Bone marrow (tissue), 2 donors: ENCODE data around the gene PRKG2.

Experiments
- DNase-seq, 2 donors: peaks; one replicate each; lab custom pipeline; 2025; lab: John Stamatoyannopoulos, UW

Gene PRKG2

GRCh38 chr4:81215931-81216330 is 909 bp upstream of the PRKG2 start:
- DNase-seq = no peak

DNA sequence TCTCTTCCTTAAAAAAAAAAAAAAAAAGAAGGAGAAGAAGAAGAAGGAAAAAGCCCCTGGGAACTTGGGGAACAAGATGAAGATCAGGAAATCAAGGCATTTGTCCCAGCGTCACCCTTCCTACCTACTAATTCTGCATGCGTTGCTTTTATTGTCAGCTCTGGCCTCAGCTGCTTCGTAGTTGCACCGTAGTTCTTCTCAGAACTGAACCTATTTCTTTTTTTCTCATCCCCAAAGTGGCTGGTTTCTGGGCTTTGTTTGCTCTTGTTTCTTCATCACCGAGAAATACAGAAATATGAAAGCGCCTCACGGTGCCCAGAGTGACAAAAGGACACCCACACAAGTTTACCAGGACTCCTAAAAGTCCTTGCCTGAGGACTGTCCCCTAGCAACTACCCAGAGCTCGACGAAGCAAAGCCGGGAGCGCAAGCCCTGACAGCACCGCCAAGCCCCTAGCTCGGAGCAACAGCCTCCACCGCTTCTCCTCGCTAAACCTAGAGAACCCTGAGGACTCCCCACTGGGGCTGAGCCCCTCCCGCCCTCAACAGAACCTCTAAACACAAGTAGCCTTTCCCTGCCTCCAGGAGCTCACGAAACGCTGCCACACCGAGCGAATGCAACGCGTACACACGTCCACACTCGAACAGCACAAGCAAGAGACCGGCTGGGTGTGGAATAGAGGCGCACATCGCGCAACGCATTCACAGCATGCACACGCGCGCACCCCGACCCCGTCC is 710 bp downstream of the PRKG2 start:
- DNase-seq = no peak

GRCh38 chr4:81213671-81214070 is 1.4 kb downstream of the PRKG2 start:
- DNase-seq = no peak

DNA sequence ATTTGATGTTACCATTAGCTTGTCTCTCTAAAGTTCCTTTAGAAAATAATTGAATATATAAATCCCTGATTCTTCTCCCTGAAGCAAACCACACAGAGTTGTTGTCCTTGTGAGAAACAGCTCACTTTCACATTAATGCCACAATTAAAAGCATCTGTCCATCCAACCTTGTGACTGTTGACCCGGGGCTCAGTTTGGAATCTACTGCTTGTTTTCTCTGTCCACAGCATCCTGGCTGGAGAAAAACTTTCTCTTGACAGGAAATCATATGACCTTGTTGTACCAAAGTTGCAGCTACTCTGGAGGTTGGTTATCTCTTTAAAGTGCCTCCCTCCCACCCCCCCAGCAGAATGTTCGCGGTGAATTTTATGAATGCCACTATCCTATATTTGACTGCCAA is 3.1 kb downstream of the PRKG2 start:
- no peak for DNase-seq

- DNase-seq = no peak
Observed at GRCh38 chr4:81207828-81208227, 7.2 kb downstream of the PRKG2 start.

GRCh38 chr4:81205302-81205701 is 9.7 kb downstream of the PRKG2 start:
- no peak for DNase-seq

DNA sequence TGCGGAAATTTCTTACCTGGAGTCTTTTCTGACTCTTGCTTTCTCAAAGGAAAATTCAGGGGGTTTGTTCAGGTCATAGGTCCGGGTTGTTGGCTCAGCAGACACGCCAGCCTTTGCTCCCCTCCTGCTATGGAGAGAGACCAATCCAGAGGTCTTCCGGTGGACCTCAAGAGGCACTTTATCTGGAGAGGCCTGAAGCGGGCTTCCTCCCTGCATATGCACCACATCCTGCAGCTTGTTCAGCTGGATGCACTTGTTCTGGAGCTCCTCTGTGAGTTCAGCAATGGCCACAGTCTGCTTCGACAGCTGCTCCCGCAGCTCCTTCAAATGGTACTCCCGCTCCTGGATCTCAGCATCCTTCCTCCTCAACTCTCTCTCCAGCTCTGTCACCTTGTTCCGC is 10.5 kb downstream of the PRKG2 start:
- DNase-seq = no peak

DNA sequence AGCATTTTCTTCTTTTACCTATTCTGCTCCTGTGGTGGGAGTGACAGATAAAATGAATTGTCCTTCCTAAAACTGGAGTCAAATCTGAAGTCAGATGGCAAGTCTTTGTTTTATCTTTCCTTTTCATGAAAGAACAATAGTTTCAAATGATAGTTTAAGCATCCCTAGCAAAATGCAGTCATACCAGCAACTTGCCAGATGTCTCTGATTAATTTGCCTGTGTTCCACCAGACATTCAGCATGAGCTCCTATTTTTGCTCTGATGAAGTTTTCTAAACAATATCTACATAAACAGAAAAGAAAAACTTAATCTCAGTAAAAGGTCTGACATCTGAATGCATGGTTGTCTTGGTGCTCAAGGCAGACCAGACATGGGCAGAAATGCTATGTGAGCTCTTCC is 15.2 kb downstream of the PRKG2 start:
- DNase-seq = no peak

DNA sequence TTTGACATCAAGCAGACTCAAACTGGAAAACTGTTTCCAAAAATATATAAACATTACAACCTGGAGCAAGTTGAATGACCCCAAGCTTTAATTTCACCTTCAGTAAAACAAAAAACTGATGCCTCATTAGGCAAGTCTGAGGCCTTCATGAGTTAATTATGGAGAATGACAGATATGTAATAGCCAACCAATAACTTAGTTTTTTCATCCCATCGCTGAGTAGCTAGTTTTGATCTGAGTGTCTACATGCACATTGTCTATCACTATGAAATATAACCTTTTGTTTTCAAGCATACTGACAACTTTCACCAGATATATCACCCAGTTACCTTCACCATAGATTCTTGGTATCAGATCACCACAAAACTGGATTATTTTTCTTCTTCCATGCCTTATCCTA is 16.4 kb downstream of the PRKG2 start:
- no peak for DNase-seq

- DNase-seq = no peak
Observed at GRCh38 chr4:81197864-81198524, 17.0 kb downstream of the PRKG2 start.

DNA sequence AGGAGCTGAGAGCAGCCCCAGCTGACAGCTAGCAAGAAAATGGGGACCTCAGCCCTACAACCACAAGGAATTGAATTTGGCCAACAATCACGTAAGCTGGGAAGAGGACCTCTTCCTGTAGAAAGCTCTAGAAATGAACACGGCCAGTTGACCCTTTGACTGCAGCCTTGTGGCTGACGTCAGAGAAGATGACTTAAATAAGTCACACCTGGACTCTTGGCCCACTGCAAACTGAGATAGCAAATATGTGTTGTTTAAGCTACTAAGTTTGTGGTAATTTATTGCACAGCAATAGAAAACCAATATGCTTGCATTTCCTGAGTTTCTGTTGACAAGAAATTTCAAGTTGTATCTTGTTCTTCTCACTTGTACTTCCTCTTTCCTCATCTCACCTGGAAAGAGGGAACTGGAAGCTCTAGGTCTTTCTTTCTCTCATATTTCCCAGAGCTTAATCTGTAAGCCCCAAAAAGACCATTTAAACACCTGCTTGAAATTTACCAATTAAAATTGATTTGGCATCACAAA is 18.8 kb downstream of the PRKG2 start:
- no peak for DNase-seq

GRCh38 chr4:81195475-81195874 is 19.5 kb downstream of the PRKG2 start:
- no peak for DNase-seq

GRCh38 chr4:81194286-81194685 is 20.7 kb downstream of the PRKG2 start:
- DNase-seq = no peak

DNA sequence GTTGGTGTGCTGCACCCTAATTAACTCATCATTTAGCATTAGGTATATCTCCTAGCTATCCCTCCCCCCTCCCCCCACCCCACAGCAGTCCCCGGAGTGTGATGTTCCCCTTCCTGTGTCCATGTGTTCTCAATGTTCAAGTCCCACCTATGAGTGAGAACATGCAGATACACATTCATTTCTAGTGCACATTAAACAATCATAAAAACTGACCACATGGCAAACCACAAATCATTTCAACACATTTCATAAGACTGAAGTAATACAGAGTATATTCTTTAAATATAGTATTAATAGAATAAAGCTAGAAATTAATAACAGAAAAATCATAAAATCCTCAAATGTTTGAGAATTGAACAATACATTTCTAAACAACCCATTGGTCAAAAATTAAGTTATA is 34.1 kb downstream of the PRKG2 start:
- no peak for DNase-seq

GRCh38 chr4:81179326-81179725 is 35.7 kb downstream of the PRKG2 start:
- DNase-seq = no peak

- DNase-seq = no peak
Observed at GRCh38 chr4:81173213-81173612, 41.8 kb downstream of the PRKG2 start.

- no peak for DNase-seq
Observed at GRCh38 chr4:81166458-81167160, 48.4 kb downstream of the PRKG2 start.

- DNase-seq = no peak
Observed at GRCh38 chr4:81165861-81166430, 49.1 kb downstream of the PRKG2 start.

- no peak for DNase-seq
Observed at GRCh38 chr4:81164623-81165416, 50.2 kb downstream of the PRKG2 start.

GRCh38 chr4:81164126-81164525 is 50.9 kb downstream of the PRKG2 start:
- DNase-seq = no peak

- DNase-seq = no peak
Observed at GRCh38 chr4:81162752-81163458, 52.1 kb downstream of the PRKG2 start.
